H1 (cell line): Measurements from ENCODE around the gene MEIOSIN. TPM values are rescaled to one million over a fixed set of nuclear protein-coding genes. Genes with fewer than 3 reads are reported as not detected.
"Not testable (repeated sequence)": the region's sequence is repeated elsewhere in the genome, so short reads cannot be mapped to it uniquely, and the experiment has no call there.

Experiments
- CTCF ChIA-PET: fragments of 300-600 bp; sonication (Branson Sonifier 250); formaldehyde crosslinking; loops from one replicate; lab custom pipeline; 2021; ENCODE audit not compliant: partially characterized antibody; lab: Charles Lee
- POLR2A ChIA-PET: fragments of 300-600 bp; sonication (Branson Sonifier 250); formaldehyde crosslinking; loops from one replicate; lab custom pipeline; 2021; ENCODE audit warnings: inconsistent platforms; ENCODE audit not compliant: partially characterized antibody; lab: Charles Lee
- DNase-seq, 2 experiments: peaks; one replicate each; pipeline versions ENCODE4 v3.0.0 to v3.0.0-alpha.2; 2010 to 2022; ENCODE audit warnings: low spot score in 2 of 2, low read depth in 1 of 2, mixed read lengths in 1 of 2
- FAIRE-seq: peaks from 2 replicates; lab custom pipeline; 2011; peaks lifted over from hg19 to GRCh38; lab: Jason Lieb, UNC
- H2AFZ ChIP-seq: 2 replicates; pipeline ENCODE4 v1.8.1; 2012; ENCODE audit warnings: low read length, inconsistent platforms
- H2AK5ac ChIP-seq: 2 replicates; pipeline ENCODE4 v1.6.1; 2013; ENCODE audit warnings: low read depth, low read length
- H2BK120ac ChIP-seq: replicated peaks from 2 replicates; pipeline ENCODE3; 2013; ENCODE audit warnings: low read depth, low read length, inconsistent platforms
- H2BK12ac ChIP-seq: 2 replicates; pipeline ENCODE4 v1.6.1; 2013; ENCODE audit warnings: low read depth, low read length
- H2BK15ac ChIP-seq: 2 replicates; pipeline ENCODE4 v1.6.1; 2013; ENCODE audit warnings: low read length
- H2BK20ac ChIP-seq: 2 replicates; pipeline ENCODE4 v1.6.1; 2013; ENCODE audit warnings: low read length
- H2BK5ac ChIP-seq: 2 replicates; pipeline ENCODE4 v1.6.1; 2013; ENCODE audit warnings: low read depth, low read length
- H3K14ac ChIP-seq: 2 replicates; pipeline ENCODE4 v1.6.1; 2013; ENCODE audit warnings: inconsistent platforms; ENCODE audit not compliant: insufficient read length
- H3K18ac ChIP-seq: 2 replicates; pipeline ENCODE4 v1.6.1; 2013; ENCODE audit warnings: low read length; ENCODE audit errors: extremely low read depth
- H3K23ac ChIP-seq: 2 replicates; pipeline ENCODE4 v1.6.1; 2013; ENCODE audit warnings: inconsistent platforms; ENCODE audit not compliant: insufficient read length
- H3K23me2 ChIP-seq: 2 replicates; pipeline ENCODE4 v1.6.1; 2013; ENCODE audit warnings: low read depth, low read length
- H3K27ac ChIP-seq: 2 replicates; pipeline ENCODE4 v1.6.1; 2011; ENCODE audit warnings: low read depth, low read length, inconsistent platforms
- H3K27me3 ChIP-seq, 4 experiments: replicated peaks in 1 of 4; 1 replicate in 1 of 4; 2 replicates in 3 of 4; pipeline versions ENCODE4 v1.6.1 to v1.8.1; 2011 to 2013; ENCODE audit warnings: low read length in 3 of 4, mild to moderate bottlenecking in 3 of 4, inconsistent platforms in 2 of 4, mixed read lengths in 2 of 4, moderate library complexity in 1 of 4; ENCODE audit not compliant: control insufficient read depth in 3 of 4, insufficient read depth in 3 of 4; ENCODE audit errors: extremely low read depth in 1 of 4
- H3K36me3 ChIP-seq, 4 experiments: 2 replicates each; pipeline versions ENCODE4 v1.6.1 to v1.8.1; 2011 to 2013; ENCODE audit warnings: mild to moderate bottlenecking in 4 of 4, low read length in 3 of 4, moderate library complexity in 2 of 4, control low read depth in 1 of 4, inconsistent platforms in 1 of 4; ENCODE audit not compliant: insufficient read depth in 4 of 4, control insufficient read depth in 2 of 4
- H3K4ac ChIP-seq: replicated peaks from 2 replicates; pipeline ENCODE3; 2013; ENCODE audit warnings: low read length, low read depth, mixed read lengths, inconsistent platforms; ENCODE audit not compliant: insufficient read length
- H3K4me1 ChIP-seq, 4 experiments: replicated peaks in 1 of 4; 1 replicate in 1 of 4; 2 replicates in 3 of 4; pipeline versions ENCODE4 v1.6.1 to v1.8.1; 2011 to 2013; ENCODE audit warnings: low read length in 3 of 4, inconsistent platforms in 2 of 4, mixed read lengths in 1 of 4; ENCODE audit not compliant: insufficient read depth in 4 of 4, control insufficient read depth in 3 of 4
- H3K4me2 ChIP-seq, 2 experiments: 2 replicates each; pipeline versions ENCODE4 v1.6.1 to v1.8.1; 2011 to 2013; ENCODE audit warnings: low read depth in 2 of 2, low read length in 2 of 2, control low read depth in 1 of 2, inconsistent platforms in 1 of 2, mild to moderate bottlenecking in 1 of 2; ENCODE audit not compliant: insufficient read depth in 1 of 2
- H3K4me3 ChIP-seq, 4 experiments: fragments of 200-600, 300-600 bp in 1 of 4; sonication (generic), shearing (Covaris generic), sonication (Bioruptor Twin) in 1 of 4; 2 replicates each; pipeline versions ENCODE4 v1.5.1 to v1.8.1; 2011 to 2016; ENCODE audit warnings: low read length in 4 of 4, low read depth in 3 of 4, control low read depth in 2 of 4, inconsistent platforms in 2 of 4, mild to moderate bottlenecking in 2 of 4, mixed read lengths in 1 of 4, moderate library complexity in 1 of 4; ENCODE audit not compliant: insufficient read depth in 2 of 4; ENCODE audit errors: extremely low read depth in 1 of 4
- H3K56ac ChIP-seq: replicated peaks from 2 replicates; pipeline ENCODE3; 2013; ENCODE audit warnings: low read depth, mild to moderate bottlenecking, mixed read lengths, low read length, inconsistent platforms; ENCODE audit not compliant: insufficient read length
- H3K79me1 ChIP-seq: 2 replicates; pipeline ENCODE4 v1.6.1; 2013; ENCODE audit warnings: low read depth, low read length, control low read depth
- H3K79me2 ChIP-seq, 2 experiments: 2 replicates each; pipeline versions ENCODE4 v1.6.1 to v1.8.1; 2012 to 2013; ENCODE audit warnings: low read length in 2 of 2, mild to moderate bottlenecking in 2 of 2, inconsistent platforms in 1 of 2; ENCODE audit not compliant: insufficient read depth in 2 of 2, control insufficient read depth in 1 of 2
- H3K9ac ChIP-seq, 4 experiments: replicated peaks in 1 of 4; 1 replicate in 1 of 4; 2 replicates in 3 of 4; pipeline versions ENCODE4 v1.6.1 to v1.8.1; 2011 to 2013; ENCODE audit warnings: low read depth in 3 of 4, low read length in 3 of 4, control low read depth in 2 of 4, mild to moderate bottlenecking in 2 of 4, moderate library complexity in 2 of 4, inconsistent platforms in 1 of 4; ENCODE audit errors: extremely low read depth in 1 of 4
- H3K9me3 ChIP-seq, 2 experiments: 2 replicates each; pipeline versions ENCODE4 v1.6.1 to v1.8.1; 2012 to 2013; ENCODE audit warnings: mild to moderate bottlenecking in 2 of 2, moderate library complexity in 2 of 2, control low read depth in 1 of 2, inconsistent platforms in 1 of 2, low read depth in 1 of 2, low read length in 1 of 2, mixed read lengths in 1 of 2; ENCODE audit not compliant: insufficient read depth in 2 of 2
- H4K20me1 ChIP-seq, 2 experiments: replicated peaks in 1 of 2; 2 replicates each; pipeline versions ENCODE3 to v1.8.1; 2011 to 2013; ENCODE audit warnings: inconsistent platforms in 2 of 2, low read length in 2 of 2, mild to moderate bottlenecking in 1 of 2; ENCODE audit not compliant: insufficient read depth in 2 of 2, control insufficient read depth in 1 of 2
- H4K5ac ChIP-seq: 2 replicates; pipeline ENCODE4 v1.6.1; 2013; ENCODE audit warnings: low read length, low read depth, mixed read lengths, inconsistent platforms; ENCODE audit not compliant: insufficient read length
- H4K8ac ChIP-seq: 2 replicates; pipeline ENCODE4 v1.8.0; 2013; ENCODE audit warnings: mild to moderate bottlenecking, moderate library complexity, low read length, inconsistent platforms; ENCODE audit not compliant: insufficient read depth; ENCODE audit errors: extremely low read depth
- H4K91ac ChIP-seq: replicated peaks from 2 replicates; pipeline ENCODE3; 2013; ENCODE audit warnings: low read length, mixed read lengths, inconsistent platforms; ENCODE audit not compliant: insufficient read length
- WGBS, 2 experiments: shearing (Covaris generic) in 1 of 2; methylation state at CpG; one replicate each; pipeline versions ENCODE4 v1.1.6 to v1.1.7; 2013 to 2015; ENCODE audit warnings: low lambda C conversion rate in 2 of 2, mixed read lengths in 2 of 2, inconsistent platforms in 1 of 2, low coverage in 1 of 2, missing lambda C conversion rate in 1 of 2; ENCODE audit not compliant: insufficient replicate concordance in 2 of 2, insufficient coverage in 1 of 2, insufficient read length in 1 of 2; ENCODE audit errors: extremely low coverage in 1 of 2, missing lambda C conversion rate in 1 of 2; 5-methylcytosine and 5-hydroxymethylcytosine counted together
- polyA plus RNA-seq, 7 experiments: library from polyadenylated mRNA; depleted of rRNA in 3 of 7; stranded (reverse) in 5 of 7; unstranded in 2 of 7; fragments of >200 nt in 5 of 7; fragments of 200-250 nt in 2 of 7; gene quantifications; 1 replicate in 5 of 7; 2 replicates in 1 of 7; 4 replicates in 1 of 7; pipeline versions ENCODE4 v1.2.1 to v1.2.3, GENCODE V29; 2011 to 2013; ENCODE audit warnings: missing spikeins in 2 of 7, mixed read lengths in 2 of 7
- total RNA-seq: library from RNA; stranded (reverse); fragmentation: NEBNext Ultra II Directional; extraction: Animal tissue kit (Norgen Biotek cat#: 25700); gene quantifications from 2 replicates; pipeline ENCODE4 v1.2.1, GENCODE V29; 2021

The MEIOSIN gene
- total and polyA plus RNA-seq, 2 of the 8 experiments (the other 6 are each of a cell fraction or from before 2014, with no cell fraction given), result 0.11 TPM; not detected in 1

DNA sequence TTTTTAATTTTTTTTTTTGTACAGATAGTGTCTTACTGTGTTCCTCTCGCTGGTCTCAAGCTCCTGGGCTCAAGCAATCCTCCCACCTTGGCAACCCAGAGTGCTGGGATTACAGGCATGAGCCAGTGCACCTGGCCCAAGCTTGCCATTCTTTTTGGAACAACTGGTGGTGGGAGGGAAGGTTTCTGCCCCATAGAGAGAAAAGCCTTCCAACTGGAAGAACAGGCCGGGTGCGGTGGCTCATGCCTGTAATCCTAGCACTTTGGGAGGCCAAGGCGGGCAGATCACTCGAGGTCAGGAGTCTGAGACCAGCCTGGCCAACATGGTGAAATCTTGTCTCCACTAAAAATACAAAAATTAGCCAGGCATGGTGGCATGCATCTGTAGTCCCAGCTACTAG is 66.3 kb downstream of the MEIOSIN start:
- H3K4ac ChIP-seq, H3K4me2 ChIP-seq, H3K14ac ChIP-seq, H2BK20ac ChIP-seq, H3K9me3 ChIP-seq, H2AFZ ChIP-seq, H3K27me3 ChIP-seq, H2BK15ac ChIP-seq, H2BK12ac ChIP-seq, H4K5ac ChIP-seq, H3K36me3 ChIP-seq, H3K4me1 ChIP-seq, H2BK5ac ChIP-seq, H3K23me2 ChIP-seq, H3K23ac ChIP-seq, H3K4me3 ChIP-seq, H2BK120ac ChIP-seq, H3K56ac ChIP-seq, H4K20me1 ChIP-seq, H3K27ac ChIP-seq, DNase-seq, H3K79me2 ChIP-seq, H4K8ac ChIP-seq, H4K91ac ChIP-seq, H3K18ac ChIP-seq, H2AK5ac ChIP-seq, H3K79me1 ChIP-seq, FAIRE-seq, H3K9ac ChIP-seq: not testable (repeated sequence)
- WGBS, 2 experiments, result 89% methylated on average over 5 of the region's 5 CpGs; no CpG with 5 or more reads in 1 of the 2 experiments
- POLR2A ChIA-PET, result interaction anchor here (0.8 to 9.8 kb wide), 11 partner anchors 9 to 117 kb away, joined by 3 to 106 read pairs (median 5); partner anchors contain the start of genes DMPK, RSPH6A and SIX5
- CTCF ChIA-PET, result interaction anchor here (0.6 to 9.4 kb wide), 27 partner anchors 8 to 428 kb away, joined by 3 to 107 read pairs (median 4); partner anchors contain the start of genes DMPK, QPCTL, RSPH6A and SIX5
